ENCODE results near the gene NPTX1.

DNA sequence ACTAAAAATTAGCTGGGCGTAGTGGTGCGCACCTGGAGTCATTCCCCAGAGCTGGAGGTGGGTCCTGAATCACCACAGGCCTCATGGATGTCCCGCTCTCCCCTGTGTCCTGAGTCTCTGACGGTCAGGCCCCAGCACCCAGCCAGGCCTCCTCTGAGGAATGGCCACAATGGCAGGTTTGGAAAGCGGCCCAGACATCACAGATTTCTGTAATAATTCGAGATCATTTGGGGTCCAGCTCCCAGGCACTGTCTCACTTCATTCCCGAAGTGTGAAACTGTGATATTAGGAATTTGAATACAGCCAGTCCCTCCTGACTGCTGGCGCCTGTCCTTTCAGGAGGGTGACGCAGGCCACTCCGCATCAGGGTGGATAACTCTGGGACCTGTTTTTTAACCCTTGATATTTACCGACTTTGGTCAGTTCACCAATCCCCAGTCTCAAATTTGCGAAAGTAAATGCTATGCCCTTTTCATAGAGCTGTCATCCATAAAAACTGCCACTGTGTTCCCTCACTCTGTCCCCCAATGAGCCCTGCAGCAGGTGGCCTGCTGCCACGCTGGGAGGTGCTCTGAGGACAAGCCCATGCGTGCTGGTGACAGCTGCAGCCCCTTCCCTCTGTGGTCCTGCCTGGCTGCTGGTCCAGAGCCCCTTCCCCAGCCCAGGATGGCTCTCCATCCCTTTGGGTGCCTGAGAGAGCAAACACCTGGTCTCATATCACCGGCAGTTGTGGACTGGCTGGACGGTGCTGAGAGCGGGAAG is 39.9 kb upstream of the NPTX1 start:
- no peak for TF ChIP-seq POLR2A (IDR thresholded peaks at IDR 0.05)
- TF ChIP-seq, protein P1, sequence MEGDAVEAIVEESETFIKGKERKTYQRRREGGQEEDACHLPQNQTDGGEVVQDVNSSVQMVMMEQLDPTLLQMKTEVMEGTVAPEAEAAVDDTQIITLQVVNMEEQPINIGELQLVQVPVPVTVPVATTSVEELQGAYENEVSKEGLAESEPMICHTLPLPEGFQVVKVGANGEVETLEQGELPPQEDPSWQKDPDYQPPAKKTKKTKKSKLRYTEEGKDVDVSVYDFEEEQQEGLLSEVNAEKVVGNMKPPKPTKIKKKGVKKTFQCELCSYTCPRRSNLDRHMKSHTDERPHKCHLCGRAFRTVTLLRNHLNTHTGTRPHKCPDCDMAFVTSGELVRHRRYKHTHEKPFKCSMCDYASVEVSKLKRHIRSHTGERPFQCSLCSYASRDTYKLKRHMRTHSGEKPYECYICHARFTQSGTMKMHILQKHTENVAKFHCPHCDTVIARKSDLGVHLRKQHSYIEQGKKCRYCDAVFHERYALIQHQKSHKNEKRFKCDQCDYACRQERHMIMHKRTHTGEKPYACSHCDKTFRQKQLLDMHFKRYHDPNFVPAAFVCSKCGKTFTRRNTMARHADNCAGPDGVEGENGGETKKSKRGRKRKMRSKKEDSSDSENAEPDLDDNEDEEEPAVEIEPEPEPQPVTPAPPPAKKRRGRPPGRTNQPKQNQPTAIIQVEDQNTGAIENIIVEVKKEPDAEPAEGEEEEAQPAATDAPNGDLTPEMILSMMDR (IDR thresholded peaks at IDR 0.05), result no peak

Measured in thyroid gland (tissue), 4 donors.